NCI-H748 treated with DMSO at 0.1 percent for 48 hours (cell line): ENCODE measurements around the gene MDP1.

Experiments
- DNase-seq: peaks from one replicate; lab custom pipeline; 2025; lab: John Stamatoyannopoulos, UW

Gene MDP1

DNA sequence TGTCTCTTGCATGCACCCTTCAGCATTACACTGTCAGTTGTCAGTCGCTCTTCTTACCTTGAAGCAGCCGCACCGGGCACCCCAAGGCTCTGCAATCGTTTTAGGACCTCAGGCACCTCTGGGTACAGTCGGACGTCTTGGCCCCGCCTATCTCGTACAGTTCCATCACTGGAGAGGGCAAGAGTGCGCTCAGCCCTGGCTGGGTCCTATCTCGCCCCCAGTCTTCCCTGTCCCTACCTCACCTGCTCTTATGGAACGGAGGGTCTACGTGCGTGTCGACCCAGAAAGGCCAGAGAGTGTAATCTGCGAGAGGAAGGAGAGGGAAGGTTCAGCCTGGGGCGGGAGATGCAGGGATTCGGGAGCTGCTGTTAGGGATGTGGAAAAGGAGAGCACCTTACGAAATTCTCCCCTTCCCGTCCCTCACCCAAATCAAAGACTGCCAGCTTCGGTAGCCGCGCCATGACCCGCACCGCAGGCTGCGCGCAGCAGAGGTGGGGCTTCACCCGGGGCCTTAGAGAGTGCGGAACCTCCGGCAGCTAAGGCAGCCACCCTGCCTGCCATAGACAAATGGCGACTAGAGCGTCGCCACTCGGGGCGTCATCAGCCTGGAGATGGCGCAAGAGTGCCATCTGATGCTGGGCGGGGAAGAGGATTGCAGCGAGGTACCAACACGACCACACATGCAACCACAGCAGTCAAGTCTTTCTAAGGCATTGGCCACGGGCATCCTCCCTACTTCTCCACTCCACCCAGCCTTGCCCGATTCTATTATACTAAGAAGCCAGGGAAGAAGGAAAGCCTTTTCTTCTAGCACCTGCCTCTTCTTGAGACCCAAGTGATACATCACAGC lies at the start of gene MDP1:
Gene MDP1, minus strand, starts transcription at position 572 of the 850 bp plus-strand sequence. Its CDS starts 111 bp downstream, at position 461.
- peak; percentile 77 for DNase-seq

DNA sequence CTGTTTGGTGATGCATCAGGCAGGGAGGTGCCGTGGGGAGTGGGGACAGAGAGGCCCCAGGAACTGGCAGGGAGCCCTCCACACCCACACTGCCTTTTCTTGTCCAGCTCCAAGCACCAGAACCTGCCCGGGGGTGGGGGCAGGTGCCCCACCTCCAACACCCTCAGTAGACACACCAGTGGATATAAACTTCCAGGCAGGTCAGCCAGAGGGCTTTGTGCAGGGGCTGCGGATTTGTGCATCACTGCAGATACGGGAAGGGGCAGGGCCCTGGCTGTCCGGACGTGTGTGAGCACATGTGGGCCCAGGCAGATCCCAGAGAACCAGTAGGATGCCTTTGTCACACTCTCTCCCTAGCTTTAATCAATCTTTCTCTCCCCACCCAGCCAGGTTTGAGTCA lies 48.4 kb upstream of the MDP1 start:
- DNase-seq: no peak

DNA sequence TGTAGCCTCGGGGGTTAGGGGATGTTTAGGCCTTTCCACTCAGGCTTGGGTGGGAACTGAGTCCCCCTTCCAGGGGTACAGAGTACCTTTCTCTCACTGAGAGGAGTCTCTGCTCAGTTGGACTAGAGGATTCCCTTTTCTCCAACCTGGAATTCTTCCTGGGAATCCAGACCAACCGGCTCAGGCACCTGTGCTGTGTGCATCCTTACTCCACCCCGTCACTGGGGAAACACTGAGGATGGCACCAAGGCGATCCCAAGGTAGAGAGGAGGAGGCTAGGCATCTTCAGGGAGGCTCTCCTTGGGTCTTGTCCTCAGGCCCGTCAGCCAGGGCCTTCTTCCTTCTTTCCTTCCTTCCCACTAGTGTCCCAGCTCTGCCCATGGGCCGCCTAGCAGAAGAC lies 48.0 kb upstream of the MDP1 start:
- no peak for DNase-seq

DNA sequence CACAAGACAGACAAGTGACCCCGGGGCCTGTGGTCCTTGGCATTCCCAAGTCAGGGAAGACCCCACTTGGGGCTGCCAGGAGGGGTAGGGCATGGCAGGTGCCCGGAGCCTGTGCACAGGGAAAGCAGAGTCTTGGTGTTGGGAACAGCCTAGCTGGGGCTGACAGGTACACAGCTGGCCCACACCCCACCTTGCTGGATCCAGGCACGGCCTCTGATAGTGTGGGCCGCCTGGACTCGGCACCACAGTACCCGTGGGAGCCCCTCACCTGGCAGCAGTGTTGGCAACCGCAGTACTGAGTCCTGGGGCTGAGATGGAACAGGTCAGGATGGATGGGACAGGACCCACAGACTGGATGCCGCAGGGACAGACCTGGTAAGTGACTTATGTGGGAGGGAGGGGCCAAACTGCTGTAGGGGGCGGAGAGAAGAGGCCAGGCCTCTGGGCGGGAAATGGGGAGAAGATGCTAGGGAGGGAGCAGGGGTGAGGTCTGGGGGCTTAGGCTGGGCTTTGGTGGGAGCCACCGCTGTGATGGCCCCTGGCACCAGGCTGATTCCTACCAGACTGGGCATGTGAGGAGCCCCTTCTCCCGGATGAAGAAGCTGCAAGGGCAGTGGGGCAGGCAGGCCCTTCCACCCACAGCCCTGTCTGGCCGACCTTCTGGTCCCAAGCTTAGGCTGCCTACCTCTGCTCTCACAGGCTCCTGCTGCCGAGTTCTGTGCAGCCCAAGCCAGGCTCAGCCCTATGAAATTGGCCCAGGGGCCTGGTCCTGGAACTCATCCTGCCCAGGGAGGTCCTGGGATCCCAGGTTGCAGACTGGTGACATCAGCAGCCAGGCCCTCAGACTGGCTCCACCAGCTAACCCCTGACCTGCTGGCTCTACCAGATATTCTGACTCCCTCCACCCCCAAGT lies 47.2 kb upstream of the MDP1 start, which contains the start of gene TGM1:
Gene TGM1, minus strand, starts transcription at position 357 of the 913 bp plus-strand sequence. CDS start 825 bp downstream, outside the sequence.
- no peak for DNase-seq

DNA sequence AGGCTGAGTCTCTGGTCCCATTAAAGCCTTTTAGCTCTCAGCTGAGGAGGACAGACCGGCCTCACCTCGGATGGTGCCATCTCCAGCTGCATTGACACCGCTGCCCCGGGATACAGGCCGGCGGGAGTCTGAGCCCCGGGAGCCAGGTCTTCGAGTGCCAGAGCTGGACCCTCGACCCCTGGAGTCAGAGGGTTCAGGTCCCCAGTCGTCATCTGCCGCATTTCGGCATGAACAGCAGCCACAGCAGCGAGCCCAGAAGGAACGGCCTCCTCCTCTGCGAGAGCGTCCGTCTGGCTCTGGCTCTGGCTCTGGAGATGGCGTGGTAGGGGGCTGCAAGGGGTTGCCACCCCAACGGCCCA lies 46.1 kb upstream of the MDP1 start:
- no peak for DNase-seq

DNA sequence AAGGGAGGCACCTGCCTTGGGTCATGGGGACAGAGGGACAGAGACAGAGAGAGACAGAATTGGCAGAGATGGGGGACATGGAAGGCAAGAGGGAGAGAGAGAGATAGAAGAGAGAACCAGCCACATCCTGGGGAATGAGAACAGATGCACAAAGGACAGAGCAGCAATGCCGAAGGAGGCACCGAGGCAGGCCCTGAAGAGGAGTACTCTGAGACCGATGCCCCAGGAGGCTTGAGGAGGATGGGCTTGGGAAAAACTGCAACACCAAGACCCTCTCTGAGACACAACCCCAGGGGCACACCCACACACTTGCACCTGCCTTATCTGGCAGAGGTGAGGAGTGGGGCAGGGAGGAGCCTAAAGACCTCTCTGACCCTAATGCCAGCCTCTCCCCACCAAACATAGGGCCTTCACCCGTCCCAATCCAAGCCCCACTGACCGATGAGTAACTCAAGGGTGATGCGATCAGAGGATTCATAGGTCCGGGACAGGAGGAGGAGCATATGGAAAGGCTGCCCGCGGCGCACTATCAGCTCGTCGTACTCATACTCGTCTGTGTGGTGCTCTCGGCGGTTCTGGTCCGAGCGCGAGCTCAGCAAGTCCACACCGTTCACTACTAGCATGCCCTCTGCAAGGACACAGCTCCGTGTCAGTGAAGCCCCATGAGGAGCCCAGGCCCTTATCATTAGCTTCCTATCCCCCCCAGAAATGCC lies 45.5 kb upstream of the MDP1 start:
- DNase-seq: no peak

DNA sequence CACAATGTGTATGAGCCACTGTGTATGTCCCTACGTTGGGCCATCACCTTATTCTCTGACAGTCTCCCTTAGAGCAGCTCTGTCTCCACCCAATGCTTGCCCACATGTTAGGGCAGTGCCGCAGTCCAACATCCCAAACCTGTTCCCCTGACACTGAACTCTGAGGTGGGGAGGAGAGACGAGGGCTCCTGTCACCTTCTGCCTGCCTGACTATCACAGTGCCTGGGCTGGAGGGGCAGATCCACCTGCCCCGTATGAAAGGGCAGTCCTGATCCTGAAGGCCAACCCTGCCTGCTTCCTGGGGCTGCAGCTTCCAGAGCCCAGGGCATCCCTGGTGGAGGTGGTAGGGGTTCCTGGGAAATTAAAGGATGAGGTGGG lies 44.9 kb upstream of the MDP1 start:
- DNase-seq: no peak

DNA sequence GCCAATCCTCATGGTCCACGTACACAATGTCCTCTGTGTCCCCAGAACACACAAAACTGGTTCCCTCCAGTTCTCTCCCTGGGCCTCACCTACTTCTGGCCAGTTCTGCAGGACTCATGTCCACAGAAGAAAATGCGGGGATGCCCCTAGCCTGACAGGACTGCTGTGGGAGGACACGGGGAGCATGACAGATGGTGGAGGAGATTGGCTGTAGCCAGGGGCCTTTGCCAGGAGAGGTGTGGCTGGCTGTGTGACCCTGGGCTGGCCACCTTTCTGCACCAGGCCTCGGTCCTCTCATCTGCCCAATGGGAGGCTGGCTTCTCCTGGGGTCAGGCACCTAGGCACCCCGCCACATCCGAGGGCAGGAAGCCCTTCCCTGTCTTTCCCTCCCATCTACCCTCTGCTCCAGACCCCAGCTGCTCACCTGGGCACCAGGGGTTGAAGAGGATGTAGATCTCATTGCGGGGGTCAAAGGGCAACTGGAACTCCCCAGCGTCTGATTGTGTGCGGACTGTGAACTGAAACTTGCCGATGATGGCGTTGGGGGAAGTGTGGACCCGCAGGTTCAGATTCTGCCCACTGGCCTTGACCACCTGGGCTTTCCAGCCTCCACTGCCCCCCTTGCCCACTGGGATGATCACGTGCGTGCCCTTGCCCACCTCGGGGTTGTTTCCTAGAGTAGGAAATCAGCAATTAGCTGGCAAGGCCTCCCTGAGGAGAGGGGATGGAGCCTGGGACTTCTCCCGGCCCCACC lies 44.3 kb upstream of the MDP1 start:
- no peak for DNase-seq

DNA sequence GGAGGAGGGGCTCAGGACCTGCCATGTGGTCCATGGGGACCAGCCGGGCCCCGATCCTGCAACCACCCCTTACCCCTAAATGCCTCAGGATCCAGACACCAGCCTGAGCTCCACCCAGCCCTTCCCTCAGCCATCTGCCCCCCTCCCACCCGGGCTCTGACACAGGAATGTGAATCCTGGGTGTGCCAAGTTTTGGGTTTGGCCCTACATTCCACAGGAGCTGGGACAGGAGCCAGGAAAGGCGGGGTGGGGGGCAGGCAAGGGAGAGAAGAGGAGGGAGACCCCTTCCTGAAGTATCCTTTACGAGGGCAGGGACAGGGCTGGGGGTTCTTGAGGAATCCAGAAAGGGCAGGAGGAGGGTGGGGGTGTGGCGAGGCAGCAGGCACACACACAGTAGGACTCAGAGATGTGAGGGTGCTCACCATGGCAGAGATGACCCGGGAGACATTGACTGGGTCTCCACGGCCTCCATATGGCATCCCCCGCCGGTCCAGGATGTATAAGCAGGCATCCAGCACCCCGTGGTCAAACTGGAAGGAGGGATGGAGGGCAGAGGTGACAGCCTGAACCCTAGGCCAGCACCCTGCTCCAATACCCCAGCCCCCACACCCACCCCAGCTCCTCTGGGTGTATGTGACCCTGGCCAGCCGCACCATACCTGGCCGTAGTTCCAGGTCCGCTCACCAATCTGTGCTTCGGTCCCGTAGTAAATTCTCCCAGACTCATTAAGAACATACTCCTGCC lies 43.6 kb upstream of the MDP1 start:
- DNase-seq: no peak

DNA sequence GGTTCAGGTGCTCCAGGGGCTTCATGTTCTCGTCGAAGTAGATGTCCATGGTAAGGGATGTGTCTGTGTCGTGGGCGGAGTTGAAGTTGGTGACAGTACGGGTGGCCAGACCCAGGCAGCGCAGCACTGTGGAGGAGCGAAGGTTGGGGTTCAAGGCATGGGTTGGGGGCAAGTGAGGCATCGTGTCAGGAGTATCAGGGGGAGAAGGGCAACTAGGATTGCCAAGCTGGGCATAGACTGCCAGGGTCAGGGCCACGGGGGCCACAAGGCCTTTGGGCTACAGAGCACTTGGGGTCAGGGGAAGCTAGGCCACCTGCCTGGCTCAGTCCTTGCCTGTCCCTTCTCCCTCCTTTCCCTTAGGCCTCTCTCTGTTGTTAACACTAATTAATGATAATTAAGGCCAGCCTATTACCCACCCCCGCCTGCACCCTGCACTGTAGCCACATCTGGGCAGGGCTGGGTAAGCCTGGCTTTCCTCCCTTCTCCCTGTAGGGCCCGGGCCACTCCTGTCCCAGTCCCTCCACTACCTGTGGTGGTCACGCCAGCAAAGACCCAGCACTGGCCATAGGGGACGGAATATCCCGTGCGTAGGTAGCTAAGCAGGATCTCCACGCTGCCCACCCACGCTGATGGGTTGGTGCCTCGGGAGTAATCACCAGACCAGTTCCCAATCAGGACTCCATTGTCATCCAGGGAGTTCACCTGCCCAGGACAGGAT lies 42.8 kb upstream of the MDP1 start:
- no peak for DNase-seq

DNA sequence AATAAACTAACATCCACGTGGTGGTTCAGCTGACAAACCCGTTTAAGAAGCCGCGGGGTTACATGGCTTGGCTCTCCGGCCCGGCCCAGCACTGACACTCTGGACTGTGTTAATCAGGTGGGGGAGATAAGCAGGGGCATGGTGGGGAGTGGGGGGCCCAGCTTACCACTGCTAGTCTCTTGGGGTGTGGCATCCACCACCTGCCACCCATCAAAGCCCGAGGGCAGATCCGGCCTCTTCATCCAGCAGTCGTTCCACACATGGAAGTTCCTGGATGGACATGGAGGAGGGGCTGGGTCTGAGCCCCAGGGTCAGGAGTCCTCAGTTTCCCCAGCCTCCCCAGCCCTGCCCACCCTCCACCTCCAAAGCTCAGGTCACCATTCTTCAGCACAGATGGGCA lies 42.3 kb upstream of the MDP1 start:
- DNase-seq: no peak

DNA sequence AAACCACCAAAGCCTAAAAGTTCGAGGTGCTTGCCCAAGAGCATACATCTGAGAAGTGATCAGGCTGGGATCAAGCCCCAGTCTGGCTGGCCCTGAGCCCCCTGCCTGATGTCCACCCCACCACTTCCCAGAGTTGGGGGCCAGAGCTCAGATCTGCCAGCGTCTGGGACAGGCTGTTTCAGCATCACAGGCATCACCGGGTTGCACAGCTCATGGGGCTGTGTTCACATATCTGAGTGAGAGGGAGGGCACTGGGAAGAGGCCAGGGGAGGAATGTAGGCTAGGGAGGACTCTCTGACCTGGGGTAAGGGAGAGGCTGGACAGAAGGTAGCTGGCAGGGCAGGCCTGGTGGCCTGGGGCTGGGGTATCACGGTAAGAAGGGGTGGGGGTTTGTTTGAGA lies 41.1 kb upstream of the MDP1 start:
- no peak for DNase-seq

DNA sequence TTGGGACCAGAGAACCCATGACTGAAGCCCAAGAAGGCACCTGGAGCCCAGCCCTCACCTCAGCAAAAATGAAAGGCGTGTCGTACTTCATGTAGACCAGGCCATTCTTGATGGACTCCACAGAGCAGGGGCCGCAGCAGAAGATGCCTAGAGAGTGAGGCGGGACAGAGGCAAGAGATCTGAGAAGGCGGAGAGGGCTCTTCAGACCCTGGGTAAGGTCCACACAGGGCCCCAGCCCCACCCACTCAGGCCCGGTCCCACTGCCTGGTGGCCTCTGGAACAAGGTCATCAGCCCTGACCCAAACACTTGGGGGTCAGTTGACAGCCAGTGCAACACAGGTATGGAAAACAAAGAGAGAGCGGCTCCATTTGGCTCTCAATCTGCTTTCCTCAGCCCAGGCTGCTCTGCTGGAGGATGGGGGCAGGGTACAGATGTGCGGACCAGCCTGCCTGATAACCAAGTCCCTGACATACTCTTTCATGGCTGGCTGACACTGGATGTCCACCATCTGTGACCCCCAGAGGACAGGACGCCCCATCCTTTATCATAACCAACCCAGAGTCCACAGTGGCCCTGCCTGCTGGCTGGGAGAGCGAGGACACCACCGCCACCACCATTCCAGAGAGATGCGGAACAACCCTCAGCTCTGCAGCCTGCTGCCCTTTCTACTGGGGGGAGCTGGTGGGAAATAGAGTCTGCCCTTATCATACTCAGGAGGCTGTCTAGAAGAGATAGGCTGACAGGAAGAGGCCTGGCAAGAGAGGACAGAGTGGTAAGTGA lies 40.3 kb upstream of the MDP1 start:
- DNase-seq: no peak

DNA sequence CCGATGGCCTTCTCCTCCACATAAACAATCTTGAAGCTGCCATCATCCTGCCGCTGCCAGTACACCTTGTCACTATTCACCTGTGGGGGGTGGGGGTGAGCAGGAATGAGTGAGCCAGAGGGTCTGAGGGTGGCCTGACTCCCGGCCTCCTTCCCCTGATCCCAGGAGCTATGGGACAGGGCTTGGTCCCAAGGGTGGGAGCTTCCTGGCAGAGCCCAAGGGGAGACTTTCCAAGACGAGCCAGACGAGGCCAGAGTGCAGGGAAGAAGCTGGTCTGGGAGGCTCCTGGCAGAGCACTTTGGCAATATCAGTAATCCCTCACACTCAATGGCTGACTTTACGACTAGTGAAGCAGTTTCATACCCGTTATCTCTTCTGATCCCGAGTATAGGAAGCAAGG lies 39.6 kb upstream of the MDP1 start:
- no peak for DNase-seq

DNA sequence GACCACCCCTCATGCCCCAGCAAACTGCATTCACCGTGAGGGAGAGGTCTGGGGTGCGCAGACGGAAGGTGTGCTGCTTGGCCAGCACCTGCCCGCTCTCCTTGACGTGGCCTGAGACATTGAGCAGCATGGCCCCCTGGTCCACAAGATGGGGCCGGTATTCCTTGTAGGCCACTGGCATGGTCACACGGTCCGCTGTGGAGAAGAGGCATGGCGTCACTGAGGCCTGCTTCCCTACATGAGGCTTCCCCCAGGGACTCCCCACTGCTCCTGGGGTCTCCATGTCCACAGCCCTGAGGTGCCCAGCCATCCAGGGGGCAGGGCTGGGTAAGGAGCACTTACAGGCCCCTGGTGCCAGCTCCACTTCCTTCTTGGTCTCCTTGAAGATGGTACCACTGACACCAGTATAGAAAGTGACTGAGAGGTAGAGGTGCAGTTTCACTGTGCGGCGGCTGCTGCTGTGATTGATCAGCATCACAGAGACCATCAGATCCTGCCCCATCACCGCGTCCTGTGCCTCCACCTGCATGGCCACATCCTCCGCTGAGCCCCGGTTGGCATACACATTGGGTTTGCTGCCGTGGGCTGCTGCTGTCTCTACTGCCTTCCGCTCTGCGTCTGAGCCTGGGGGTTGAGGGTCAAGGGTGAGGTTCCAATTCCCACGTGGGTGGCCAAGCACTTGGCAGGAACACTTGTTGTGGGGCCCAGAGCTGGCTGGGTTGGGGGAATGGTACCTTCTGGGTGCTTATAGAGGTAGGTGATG lies 38.9 kb upstream of the MDP1 start:
- DNase-seq: no peak

DNA sequence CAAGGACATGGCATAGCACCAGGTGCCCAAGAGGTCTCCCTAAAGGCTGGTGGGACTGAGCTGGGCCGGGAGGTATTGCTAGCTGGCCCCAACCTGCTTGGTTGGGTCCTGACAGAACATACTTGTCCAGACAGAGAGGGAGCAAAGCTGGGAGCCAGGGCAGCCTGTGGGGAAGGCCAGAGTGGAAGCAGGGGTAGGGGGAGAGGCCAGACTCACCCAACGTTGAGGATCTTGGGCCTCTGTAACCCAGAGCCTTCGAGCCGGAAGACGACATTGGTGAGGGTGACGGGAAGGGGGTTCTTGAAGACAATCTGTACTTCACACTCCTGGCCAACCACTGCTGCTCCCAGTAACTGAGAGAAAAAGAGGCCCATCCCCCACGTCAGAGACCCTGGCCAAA lies 38.1 kb upstream of the MDP1 start:
- no peak for DNase-seq

DNA sequence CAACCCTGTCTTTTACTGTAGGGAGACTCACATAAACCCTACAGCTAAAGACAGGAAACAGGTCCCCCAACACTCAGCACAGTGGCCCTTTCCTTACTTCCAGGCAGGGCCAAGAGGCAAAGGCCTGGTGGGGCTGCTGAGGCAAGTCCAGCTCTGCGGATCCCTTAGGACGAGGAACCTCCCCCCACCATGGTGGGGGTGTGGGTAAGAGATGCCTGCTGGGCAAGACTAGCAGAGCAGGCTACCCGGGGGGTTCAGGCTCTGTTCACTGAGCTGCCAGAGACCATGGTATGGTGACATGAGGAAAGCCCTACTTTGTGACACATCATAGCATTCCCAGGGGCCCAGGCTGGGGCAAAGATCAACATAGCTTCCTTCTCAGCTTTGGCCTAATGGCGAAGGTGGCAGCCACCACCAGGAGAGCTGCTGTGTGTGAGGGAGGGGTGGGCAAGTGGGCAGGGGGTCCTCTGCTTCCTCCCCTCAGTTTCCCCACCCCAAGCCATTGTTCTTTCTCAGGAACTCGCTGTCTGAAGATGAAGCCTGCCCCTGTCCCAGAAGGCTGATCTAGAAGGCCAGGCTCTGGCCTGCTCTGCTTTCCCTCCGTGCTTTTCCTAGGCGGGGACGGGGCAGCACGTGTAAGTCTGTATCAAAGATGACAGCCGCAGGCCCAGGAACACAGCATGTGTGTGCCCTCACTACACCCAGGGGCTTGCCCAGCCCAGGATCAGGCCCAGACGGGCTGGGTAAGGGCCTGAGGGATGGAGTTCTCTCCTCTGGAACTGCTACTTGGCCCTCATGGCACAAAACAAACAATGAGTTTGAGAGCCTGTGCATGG lies 36.6 kb upstream of the MDP1 start:
- no peak for DNase-seq

DNA sequence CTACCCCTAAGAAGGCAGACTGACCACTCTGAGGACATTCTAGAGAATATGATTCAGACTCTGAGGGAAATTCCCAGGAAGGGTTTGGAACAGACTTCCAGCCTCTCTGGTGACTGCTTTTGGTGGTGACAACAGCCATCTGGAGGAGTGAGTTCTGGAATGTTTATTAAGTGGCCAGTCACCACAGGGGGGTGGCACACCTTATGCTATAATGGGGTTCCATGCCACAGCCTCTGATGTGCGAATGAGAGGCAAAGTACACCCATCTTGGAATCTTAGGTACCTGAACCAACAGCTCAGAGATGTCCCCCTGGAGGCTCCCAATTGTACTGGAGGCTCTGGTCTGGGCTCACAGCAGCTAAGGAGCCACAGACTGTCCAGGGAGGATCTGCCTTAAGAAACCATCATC lies 36.0 kb upstream of the MDP1 start:
- no peak for DNase-seq
